ENCODE measurements around the gene HOXA4.

Gene HOXA4

GRCh38 chr7:27146491-27147198 is 16.1 kb upstream of the HOXA4 start:
- no peak for DNase-seq

- no peak for DNase-seq
Observed at GRCh38 chr7:27145914-27146412, 15.4 kb upstream of the HOXA4 start.

GRCh38 chr7:27145165-27145913 is 14.8 kb upstream of the HOXA4 start:
- no peak for DNase-seq

GRCh38 chr7:27144781-27145164 is 14.2 kb upstream of the HOXA4 start:
- DNase-seq, result no peak

GRCh38 chr7:27143950-27144780 is 13.6 kb upstream of the HOXA4 start:
- DNase-seq, result no peak

- peak; percentile 54 for DNase-seq
Observed at GRCh38 chr7:27143023-27143949, 12.7 kb upstream of the HOXA4 start, which contains the start of gene HOXA5. HOXA5 (minus strand) TSS chr7:27143681; CDS start chr7:27143607, 74 bp downstream.

- no peak for DNase-seq
Observed at GRCh38 chr7:27142580-27143022, 12.0 kb upstream of the HOXA4 start.

- no peak for DNase-seq
Observed at GRCh38 chr7:27141923-27142579, 11.5 kb upstream of the HOXA4 start.

GRCh38 chr7:27141137-27141922 is 10.8 kb upstream of the HOXA4 start:
- DNase-seq, result no peak

- DNase-seq, result no peak
Observed at GRCh38 chr7:27140126-27140857, 9.7 kb upstream of the HOXA4 start.

GRCh38 chr7:27139334-27140125 is 9.0 kb upstream of the HOXA4 start:
- no peak for DNase-seq

- no peak for DNase-seq
Observed at GRCh38 chr7:27138985-27139333, 8.4 kb upstream of the HOXA4 start.

- no peak for DNase-seq
Observed at GRCh38 chr7:27138472-27138871, 7.9 kb upstream of the HOXA4 start.

- DNase-seq, result no peak
Observed at GRCh38 chr7:27137640-27138315, 7.2 kb upstream of the HOXA4 start.

GRCh38 chr7:27134392-27134791 is 3.8 kb upstream of the HOXA4 start:
- peak; percentile 91 for DNase-seq

- no peak for DNase-seq
Observed at GRCh38 chr7:27133409-27134231, 3.1 kb upstream of the HOXA4 start.

GRCh38 chr7:27132978-27133377 is 2.4 kb upstream of the HOXA4 start:
- DNase-seq, result no peak

GRCh38 chr7:27132214-27132613 is 1.7 kb upstream of the HOXA4 start:
- DNase-seq, result no peak

All from suppressor macrophage treated with lipopolysaccharide for 4 hours (primary cell).